IMR-90 (cell line): ENCODE measurements around the gene ZCCHC17. TPM values are rescaled to one million over a fixed set of nuclear protein-coding genes. Genes with fewer than 3 reads are reported as not detected.

Experiments used
- ATAC-seq: fragments of 200-7000 bp; cut with Tn5 transposase; 2 replicates; pipeline ENCODE4 v1.9.1; 2020; ENCODE audit warnings: low read depth, mild to moderate bottlenecking, moderate library complexity
- BruUV-seq: library from RNA; stranded (reverse); fragments of 400-500 nt; replicated peaks from 2 replicates; lab custom pipeline; 2021; lab: Mats Ljungman, UMichigan
- CTCF ChIA-PET: fragments of 300-600 bp; formaldehyde crosslinking; extraction: SDS; loops from one replicate; lab custom pipeline; 2021; ENCODE audit warnings: antibody characterized with exemption; lab: Yijun Ruan, JAX
- POLR2A ChIA-PET: fragments of 300-600 bp; sonication (Branson Sonifier 250); formaldehyde crosslinking; loops from one replicate; lab custom pipeline; 2022; ENCODE audit warnings: antibody characterized with exemption; ENCODE audit not compliant: unreplicated experiment; lab: Charles Lee
- DNase-seq: peaks from one replicate; pipeline ENCODE4 v3.0.0; 2013
- H2AFZ ChIP-seq: replicated peaks from 2 replicates; pipeline ENCODE3; 2013; ENCODE audit warnings: low read length, mild to moderate bottlenecking; ENCODE audit not compliant: poor library complexity
- H2AK5ac ChIP-seq: 2 replicates; pipeline ENCODE4 v1.6.1; 2013; ENCODE audit warnings: low read depth, low read length, inconsistent platforms
- H2AK9ac ChIP-seq: replicated peaks from 2 replicates; pipeline ENCODE3; 2013; ENCODE audit warnings: mild to moderate bottlenecking, low read depth, low read length, moderate library complexity; ENCODE audit not compliant: poor library complexity
- H2BK120ac ChIP-seq: 2 replicates; pipeline ENCODE4 v1.6.1; 2013; ENCODE audit warnings: low read depth, low read length, inconsistent platforms
- H2BK15ac ChIP-seq: 3 replicates; pipeline ENCODE4 v1.6.1; 2013; ENCODE audit warnings: low read depth, low read length, inconsistent platforms
- H2BK20ac ChIP-seq: 2 replicates; pipeline ENCODE4 v1.6.1; 2013; ENCODE audit warnings: low read depth, mild to moderate bottlenecking, inconsistent platforms, low read length, moderate library complexity
- H2BK5ac ChIP-seq: 2 replicates; pipeline ENCODE4 v1.6.1; 2013; ENCODE audit warnings: mild to moderate bottlenecking, low read depth, low read length, inconsistent platforms; ENCODE audit not compliant: poor library complexity, severe bottlenecking
- H3K14ac ChIP-seq: replicated peaks from 2 replicates; pipeline ENCODE4 v1.6.1; 2013; ENCODE audit warnings: low read depth, low read length, inconsistent platforms
- H3K18ac ChIP-seq: 2 replicates; pipeline ENCODE4 v1.6.1; 2013; ENCODE audit warnings: low read depth, low read length, control low read depth
- H3K23ac ChIP-seq: 2 replicates; pipeline ENCODE4 v1.6.1; 2013; ENCODE audit warnings: low read depth, low read length, inconsistent platforms
- H3K27ac ChIP-seq: 2 replicates; pipeline ENCODE4 v1.5.1; 2013; ENCODE audit warnings: mild to moderate bottlenecking, control low read depth, low read length; ENCODE audit not compliant: insufficient read depth
- H3K27me3 ChIP-seq: 2 replicates; pipeline ENCODE4 v1.6.1; 2013; ENCODE audit warnings: low read length; ENCODE audit not compliant: control insufficient read depth, insufficient read depth
- H3K36me3 ChIP-seq: 2 replicates; pipeline ENCODE4 v1.6.1; 2013; ENCODE audit warnings: low read length, mixed read lengths; ENCODE audit not compliant: control insufficient read depth, insufficient read depth
- H3K4ac ChIP-seq: 2 replicates; pipeline ENCODE4 v1.6.1; 2013; ENCODE audit warnings: low read depth, low read length, inconsistent platforms
- H3K4me1 ChIP-seq: 2 replicates; pipeline ENCODE4 v1.6.1; 2013; ENCODE audit warnings: low read length, mixed read lengths; ENCODE audit not compliant: control insufficient read depth, insufficient read depth
- H3K4me2 ChIP-seq: 2 replicates; pipeline ENCODE4 v1.6.1; 2013; ENCODE audit warnings: low read depth, mild to moderate bottlenecking, control low read depth, low read length, moderate library complexity
- H3K4me3 ChIP-seq: 2 replicates; pipeline ENCODE4 v1.5.1; 2013; ENCODE audit warnings: low read depth, mild to moderate bottlenecking, control low read depth, low read length, moderate library complexity; ENCODE audit not compliant: insufficient read depth
- H3K56ac ChIP-seq: 2 replicates; pipeline ENCODE4 v1.6.1; 2013; ENCODE audit warnings: low read length, inconsistent platforms; ENCODE audit not compliant: insufficient read depth; ENCODE audit errors: extremely low read depth
- H3K79me1 ChIP-seq, 2 experiments: 2 replicates each; pipeline ENCODE4 v1.6.1; 2013; ENCODE audit warnings: low read length in 2 of 2, inconsistent platforms in 1 of 2, low read depth in 1 of 2
- H3K9ac ChIP-seq: 2 replicates; pipeline ENCODE4 v1.6.1; 2013; ENCODE audit warnings: low read depth, low read length, control low read depth
- H3K9me1 ChIP-seq: 2 replicates; pipeline ENCODE4 v1.6.1; 2013; ENCODE audit warnings: low read length, inconsistent platforms; ENCODE audit not compliant: insufficient read depth
- H3K9me3 ChIP-seq: 2 replicates; pipeline ENCODE4 v1.6.1; 2013; ENCODE audit warnings: low read length; ENCODE audit not compliant: control insufficient read depth, insufficient read depth
- H4K20me1 ChIP-seq: 2 replicates; pipeline ENCODE4 v1.6.1; 2013; ENCODE audit warnings: low read length, inconsistent platforms; ENCODE audit not compliant: insufficient read depth
- H4K5ac ChIP-seq: 2 replicates; pipeline ENCODE4 v1.6.1; 2013; ENCODE audit warnings: mild to moderate bottlenecking, low read depth, low read length, control low read depth
- H4K8ac ChIP-seq, 2 experiments: 2 replicates each; pipeline ENCODE4 v1.6.1; 2013; ENCODE audit warnings: low read depth in 2 of 2, low read length in 2 of 2, control low read depth in 1 of 2, inconsistent platforms in 1 of 2
- H4K91ac ChIP-seq: 2 replicates; pipeline ENCODE4 v1.6.1; 2013; ENCODE audit warnings: low read depth, low read length, inconsistent platforms; ENCODE audit not compliant: insufficient read depth
- MAZ ChIP-seq: IDR thresholded peaks from 2 replicates; pipeline ENCODE4 v1.6.1; 2012; ENCODE audit warnings: low read depth, mild to moderate bottlenecking, low read length, improper control_type of control experiment, moderate library complexity, borderline replicate concordance
- WGBS, 2 experiments: methylation state at CpG; one replicate each; pipeline versions ENCODE4 v1.1.5 to v1.1.7; 2013; ENCODE audit warnings: missing lambda C conversion rate in 2 of 2; ENCODE audit not compliant: insufficient read length in 1 of 2; ENCODE audit errors: extremely low coverage in 2 of 2; 5-methylcytosine and 5-hydroxymethylcytosine counted together
- dilution Hi-C: fragments of 300-500 bp; cut with HindIII; formaldehyde crosslinking; loops from one replicate; pipeline ENCODE4 v1.14.3; 2018; ENCODE audit warnings: low sequenced_read_pairs; ENCODE audit not compliant: unreplicated experiment
- in situ Hi-C: fragments of 300-500 bp; cut with MboI; formaldehyde crosslinking; loops from 3 replicates; pipeline ENCODE4 v1.14.3; 2019; ENCODE audit warnings: low sequenced_read_pairs, inconsistent platforms, mixed read lengths
- intact Hi-C: fragments of 100-400 bp; cut with micrococcal nuclease; formaldehyde crosslinking; loops from 2 replicates; pipeline ENCODE4 v1.10.0; 2022
- polyA plus RNA-seq, 3 experiments: library from polyadenylated mRNA; depleted of rRNA; stranded (reverse); fragments of >200 nt; gene quantifications; 2 replicates each; pipeline ENCODE4 v1.2.3, GENCODE V29; 2012; ENCODE audit warnings: low replicate concordance in 1 of 3
- total RNA-seq: library from RNA; depleted of rRNA; stranded (reverse); fragments of >200 nt; gene quantifications from 2 replicates; pipeline ENCODE4 v1.2.3, GENCODE V29; 2012

Gene ZCCHC17
- total and polyA plus RNA-seq, 2 of the 4 experiments (the other 2 are of a cell fraction) = 48.4 to 48.9 TPM

DNA sequence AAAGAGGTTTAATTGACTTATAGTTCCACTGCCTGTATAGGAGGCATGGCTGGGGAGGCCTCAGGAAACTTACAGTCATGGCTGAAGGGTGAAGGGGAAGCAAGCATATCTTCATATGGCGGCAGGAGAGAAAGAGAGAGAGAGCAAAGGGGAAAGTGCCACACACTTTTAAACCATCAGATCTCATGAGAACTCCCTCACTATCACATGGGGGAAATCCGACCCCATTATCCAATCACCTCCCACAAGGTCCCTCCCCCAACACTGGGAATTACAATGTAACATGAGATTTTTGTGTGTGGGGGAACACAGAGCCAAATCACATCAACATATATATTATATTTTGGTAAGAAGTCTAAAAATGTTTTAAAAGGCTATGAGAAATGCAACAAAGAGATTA lies 48.8 kb downstream of the ZCCHC17 start:
- Histone ChIP-seq H3K9me1 (0 out of 2 replicates have a peak, but pooled peaks cover 3% of the 10 kb centered on the region), H3K56ac (no peak overlapping the region), H3K9me3 (no peaks in the 10 kb centered on the region), H3K4me1 (no peaks in the 10 kb centered on the region), H3K23ac (no peak overlapping the region), H2AK9ac (no peak overlapping the region), H2BK15ac (no peak overlapping the region), H4K8ac (no peak overlapping the region), H3K14ac (no peak overlapping the region), H2AK5ac (no peak overlapping the region), H4K5ac (no peak overlapping the region), H2BK120ac (no peak overlapping the region), H3K27ac (no peak overlapping the region), H3K4me2 (no peak overlapping the region), H3K9ac (no peak overlapping the region), H3K4ac (no peak overlapping the region), H3K18ac (no peak overlapping the region), H3K4me3 (no peak overlapping the region), H2BK20ac (no peak overlapping the region), H2AFZ (no peak overlapping the region), H2BK5ac (no peak overlapping the region), H3K27me3 (no peaks in the 10 kb centered on the region), H3K36me3 (peaks cover 16% of the 10 kb centered on the region), H4K91ac (no peak overlapping the region), H4K20me1 (no peaks in the 10 kb centered on the region), H3K79me1 (no peaks in the 10 kb centered on the region)
- dilution Hi-C loops = no loop called here
- no TSS peak for BruUV-seq
- DNase-seq = no peak
- TF ChIP-seq MAZ = no peak
- ChIA-PET CTCF (no interaction called here), POLR2A (no interaction called here)
- ATAC-seq = no peak
- in situ Hi-C loops = no loop called here
- WGBS, 2 experiments = no CpG with 5 or more reads among the region's 2 CpGs
- intact Hi-C loops = no loop called here
